NB4 (cell line): ENCODE results near the gene NUMB.

Experiments
- DNase-seq: peaks from one replicate; pipeline ENCODE4 v3.0.0; 2010; ENCODE audit warnings: low read depth
- H3K4me3 ChIP-seq: one replicate; pipeline ENCODE4 v1.5.1; 2011; ENCODE audit warnings: mild to moderate bottlenecking, low read depth, low read length, moderate library complexity
- MAX ChIP-seq: IDR thresholded peaks from 2 replicates; pipeline ENCODE4 v1.6.1; 2011; ENCODE audit warnings: low read depth, low read length
- MYC ChIP-seq: IDR thresholded peaks from 2 replicates; pipeline ENCODE4 v1.6.1; 2011; ENCODE audit warnings: low read depth, low read length
- POLR2A ChIP-seq: IDR thresholded peaks from 2 replicates; pipeline ENCODE4 v1.6.1; 2011; ENCODE audit warnings: mild to moderate bottlenecking; ENCODE audit not compliant: insufficient read length; ENCODE audit errors: extremely low read depth
- TF ChIP-seq, protein P1 (sequence below): IDR thresholded peaks from one replicate; pipeline ENCODE4 v1.5.1; 2012; ENCODE audit warnings: low read depth, low read length

The NUMB gene

GRCh38 chr14:73261075-73261474 lies 197.3 kb downstream of the NUMB start:
- no peak overlapping the region for H3K4me3 ChIP-seq
- no peak for TF ChIP-seq MAX
- TF ChIP-seq MYC, result no peak
- no peak for TF ChIP-seq POLR2A
- TF ChIP-seq, protein P1, sequence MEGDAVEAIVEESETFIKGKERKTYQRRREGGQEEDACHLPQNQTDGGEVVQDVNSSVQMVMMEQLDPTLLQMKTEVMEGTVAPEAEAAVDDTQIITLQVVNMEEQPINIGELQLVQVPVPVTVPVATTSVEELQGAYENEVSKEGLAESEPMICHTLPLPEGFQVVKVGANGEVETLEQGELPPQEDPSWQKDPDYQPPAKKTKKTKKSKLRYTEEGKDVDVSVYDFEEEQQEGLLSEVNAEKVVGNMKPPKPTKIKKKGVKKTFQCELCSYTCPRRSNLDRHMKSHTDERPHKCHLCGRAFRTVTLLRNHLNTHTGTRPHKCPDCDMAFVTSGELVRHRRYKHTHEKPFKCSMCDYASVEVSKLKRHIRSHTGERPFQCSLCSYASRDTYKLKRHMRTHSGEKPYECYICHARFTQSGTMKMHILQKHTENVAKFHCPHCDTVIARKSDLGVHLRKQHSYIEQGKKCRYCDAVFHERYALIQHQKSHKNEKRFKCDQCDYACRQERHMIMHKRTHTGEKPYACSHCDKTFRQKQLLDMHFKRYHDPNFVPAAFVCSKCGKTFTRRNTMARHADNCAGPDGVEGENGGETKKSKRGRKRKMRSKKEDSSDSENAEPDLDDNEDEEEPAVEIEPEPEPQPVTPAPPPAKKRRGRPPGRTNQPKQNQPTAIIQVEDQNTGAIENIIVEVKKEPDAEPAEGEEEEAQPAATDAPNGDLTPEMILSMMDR, result no peak
- no peak for DNase-seq

DNA sequence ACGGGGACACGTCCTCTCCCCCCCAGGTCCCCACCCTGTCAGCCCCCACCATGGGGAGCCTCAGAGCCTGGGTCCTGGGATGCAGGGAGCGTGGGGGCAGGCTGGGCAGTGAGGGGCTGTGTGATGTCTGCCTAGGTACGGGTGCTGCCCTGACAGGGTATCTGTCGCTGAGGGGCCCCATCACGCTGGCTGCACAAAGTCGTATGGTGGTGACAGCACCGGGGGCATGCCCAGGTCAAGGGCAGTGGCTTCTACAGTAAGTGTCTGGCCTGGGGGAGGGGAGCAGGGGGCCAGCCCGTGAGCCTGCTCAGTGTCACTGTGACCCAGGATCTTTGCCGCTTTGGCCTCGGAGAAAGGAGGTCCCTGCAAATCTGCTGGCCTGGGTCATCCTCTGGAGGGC lies 197.8 kb downstream of the NUMB start:
- TF ChIP-seq, protein P1, result no peak
- TF ChIP-seq MAX, result no peak
- TF ChIP-seq POLR2A, result no peak
- no peak for TF ChIP-seq MYC
- DNase-seq, result no peak
- H3K4me3 ChIP-seq, result no peak overlapping the region

GRCh38 chr14:73259837-73260236 lies 198.5 kb downstream of the NUMB start:
- no peak overlapping the region for H3K4me3 ChIP-seq
- no peak for DNase-seq
- TF ChIP-seq POLR2A, result no peak
- TF ChIP-seq MYC, result no peak
- no peak for TF ChIP-seq MAX
- TF ChIP-seq, protein P1, result no peak

- TF ChIP-seq, protein P1, result no peak
- no peak for TF ChIP-seq MAX
- no peak for TF ChIP-seq POLR2A
- no peak for TF ChIP-seq MYC
- no peak for DNase-seq
- H3K4me3 ChIP-seq, result no peak overlapping the region
Observed at GRCh38 chr14:73258845-73259611, 199.3 kb downstream of the NUMB start.

GRCh38 chr14:73258076-73258475 lies 200.3 kb downstream of the NUMB start:
- no peak for TF ChIP-seq MAX
- TF ChIP-seq POLR2A, result no peak
- TF ChIP-seq, protein P1, result no peak
- TF ChIP-seq MYC, result no peak
- no peak overlapping the region for H3K4me3 ChIP-seq
- no peak for DNase-seq

- H3K4me3 ChIP-seq, result no peak overlapping the region
- TF ChIP-seq MAX (no peak), POLR2A (no peak), MYC (no peak)
- TF ChIP-seq, protein P1, result no peak
- DNase-seq, result no peak
Observed at GRCh38 chr14:73255693-73256225, 202.6 kb downstream of the NUMB start.
